Stimulated activated naive CD8-positive, alpha-beta T cell treated with anti-CD3 and anti-CD28 coated beads, Interleukin-15, Interleukin-2, amounts not matched to agents 100 ng/mL and 50 ng/mL, for 24 hours (primary cell): ENCODE data around the gene ERCC8.
"Not testable (repeated sequence)": the region's sequence is repeated elsewhere in the genome, so short reads cannot be mapped to it uniquely, and the experiment has no call there.

Experiments
- H3K27ac Mint-ChIP-seq: one replicate; pipeline ENCODE4 v1.8.0; 2021; ENCODE audit warnings: mild to moderate bottlenecking, mixed read lengths
- H3K27me3 Mint-ChIP-seq: one replicate; pipeline ENCODE4 v1.8.0; 2021; ENCODE audit warnings: mixed read lengths
- H3K36me3 Mint-ChIP-seq: one replicate; pipeline ENCODE4 v1.8.0; 2021; ENCODE audit warnings: low read depth, mixed read lengths
- H3K4me1 Mint-ChIP-seq: one replicate; pipeline ENCODE4 v1.8.0; 2021; ENCODE audit warnings: low read depth, mixed read lengths
- H3K4me3 Mint-ChIP-seq: one replicate; pipeline ENCODE4 v1.8.0; 2021; ENCODE audit warnings: mild to moderate bottlenecking, mixed read lengths
- H3K9me3 Mint-ChIP-seq: one replicate; pipeline ENCODE4 v1.8.0; 2021; ENCODE audit warnings: mixed read lengths

Gene ERCC8

GRCh38 chr5:60944904-60945812 is at the start of gene ERCC8, which contains the start of gene NDUFAF2:
ERCC8 (minus strand) TSS chr5:60945070; CDS start chr5:60945008, 62 bp downstream.
NDUFAF2 (plus strand) TSS chr5:60945205; CDS start chr5:60945256, 51 bp downstream.
- Mint-ChIP-seq H3K4me3 (no peak within 1 kb of the TSS), H3K27me3 (no peaks in the 10 kb centered on the region), H3K27ac (no peak within 1 kb of the TSS), H3K36me3 (peaks cover 12% of the 10 kb centered on the region), H3K9me3 (no peaks in the 10 kb centered on the region), H3K4me1 (peaks cover 33% of the 10 kb centered on the region)

- peaks cover 29% of the 10 kb centered on the region for H3K4me1 Mint-ChIP-seq
- H3K27ac Mint-ChIP-seq, result no peak overlapping the region
- H3K9me3 Mint-ChIP-seq, result peaks cover 16% of the 10 kb centered on the region
- H3K27me3 Mint-ChIP-seq, result no peaks in the 10 kb centered on the region
- no peak overlapping the region for H3K4me3 Mint-ChIP-seq
- peaks cover 39% of the 10 kb centered on the region for H3K36me3 Mint-ChIP-seq
These were observed 49.2 kb upstream of the ERCC8 start for GRCh38 chr5:60993875-60994571.

- no peak overlapping the region for H3K27ac Mint-ChIP-seq
- H3K9me3 Mint-ChIP-seq, result peaks cover 16% of the 10 kb centered on the region
- no peak overlapping the region for H3K4me3 Mint-ChIP-seq
- H3K36me3 Mint-ChIP-seq, result peaks cover 39% of the 10 kb centered on the region
- no peaks in the 10 kb centered on the region for H3K27me3 Mint-ChIP-seq
- H3K4me1 Mint-ChIP-seq, result peaks cover 29% of the 10 kb centered on the region
These were observed 48.6 kb upstream of the ERCC8 start for GRCh38 chr5:60993425-60993824.

- H3K27me3 Mint-ChIP-seq, result no peaks in the 10 kb centered on the region
- peaks cover 42% of the 10 kb centered on the region for H3K36me3 Mint-ChIP-seq
- no peak overlapping the region for H3K27ac Mint-ChIP-seq
- no peak overlapping the region for H3K4me3 Mint-ChIP-seq
- H3K4me1 Mint-ChIP-seq, result peaks cover 29% of the 10 kb centered on the region
- peaks cover 18% of the 10 kb centered on the region for H3K9me3 Mint-ChIP-seq
These were observed 48.0 kb upstream of the ERCC8 start for GRCh38 chr5:60992871-60993270.

GRCh38 chr5:60989790-60990189 is 44.9 kb upstream of the ERCC8 start:
- H3K4me1 Mint-ChIP-seq, result peaks cover 12% of the 10 kb centered on the region
- H3K27ac Mint-ChIP-seq, result no peak overlapping the region
- peaks cover 44% of the 10 kb centered on the region for H3K9me3 Mint-ChIP-seq
- peaks cover 64% of the 10 kb centered on the region for H3K36me3 Mint-ChIP-seq
- no peaks in the 10 kb centered on the region for H3K27me3 Mint-ChIP-seq
- H3K4me3 Mint-ChIP-seq, result no peak overlapping the region

- not testable (repeated sequence) for H3K27ac Mint-ChIP-seq
- Mint-ChIP-seq H3K36me3 (peaks cover 42% of the 10 kb centered on the region), H3K9me3 (peaks cover 49% of the 10 kb centered on the region)
These were observed 37.3 kb upstream of the ERCC8 start for GRCh38 chr5:60982127-60982526.

GRCh38 chr5:60980511-60980910 is 35.6 kb upstream of the ERCC8 start:
- Mint-ChIP-seq H3K27ac (no peak overlapping the region), H3K27me3 (no peaks in the 10 kb centered on the region), H3K4me3 (no peak overlapping the region), H3K9me3 (peaks cover 37% of the 10 kb centered on the region), H3K4me1 (no peaks in the 10 kb centered on the region), H3K36me3 (peaks cover 31% of the 10 kb centered on the region)

More at GRCh38 chr5:60982127-60982526, 37.3 kb upstream of the ERCC8 start:
- not testable (repeated sequence) for H3K4me3 Mint-ChIP-seq, H3K4me1 Mint-ChIP-seq, H3K27me3 Mint-ChIP-seq

GRCh38 chr5:60978968-60979367 is 34.1 kb upstream of the ERCC8 start:
- Mint-ChIP-seq H3K4me1 (no peaks in the 10 kb centered on the region), H3K9me3 (peaks cover 26% of the 10 kb centered on the region), H3K36me3 (peaks cover 35% of the 10 kb centered on the region), H3K27ac (no peak overlapping the region), H3K27me3 (no peaks in the 10 kb centered on the region), H3K4me3 (no peak overlapping the region)

GRCh38 chr5:60977956-60978737 is 33.3 kb upstream of the ERCC8 start:
- no peak overlapping the region for H3K27ac Mint-ChIP-seq
- no peaks in the 10 kb centered on the region for H3K27me3 Mint-ChIP-seq
- H3K9me3 Mint-ChIP-seq, result peaks cover 26% of the 10 kb centered on the region
- peaks cover 6% of the 10 kb centered on the region for H3K4me1 Mint-ChIP-seq
- H3K36me3 Mint-ChIP-seq, result peaks cover 43% of the 10 kb centered on the region
- H3K4me3 Mint-ChIP-seq, result no peak overlapping the region

- Mint-ChIP-seq H3K27ac (no peak overlapping the region), H3K27me3 (no peaks in the 10 kb centered on the region), H3K9me3 (peaks cover 23% of the 10 kb centered on the region), H3K4me1 (peaks cover 20% of the 10 kb centered on the region), H3K4me3 (no peak overlapping the region), H3K36me3 (peaks cover 61% of the 10 kb centered on the region)
These were observed 27.4 kb upstream of the ERCC8 start for GRCh38 chr5:60972231-60972630.

GRCh38 chr5:60961685-60962084 is 16.8 kb upstream of the ERCC8 start:
- H3K9me3 Mint-ChIP-seq, result peaks cover 9% of the 10 kb centered on the region
- no peak overlapping the region for H3K27ac Mint-ChIP-seq
- peaks cover 26% of the 10 kb centered on the region for H3K36me3 Mint-ChIP-seq
- no peak overlapping the region for H3K4me3 Mint-ChIP-seq
- no peaks in the 10 kb centered on the region for H3K27me3 Mint-ChIP-seq
- H3K4me1 Mint-ChIP-seq, result peaks cover 8% of the 10 kb centered on the region

GRCh38 chr5:60960591-60960990 is 15.7 kb upstream of the ERCC8 start:
- Mint-ChIP-seq H3K9me3 (peaks cover 5% of the 10 kb centered on the region), H3K27me3 (no peaks in the 10 kb centered on the region), H3K4me3 (no peak overlapping the region), H3K27ac (no peak overlapping the region), H3K4me1 (peaks cover 8% of the 10 kb centered on the region), H3K36me3 (peaks cover 16% of the 10 kb centered on the region)

- Mint-ChIP-seq H3K9me3 (peaks cover 4% of the 10 kb centered on the region), H3K4me1 (peaks cover 8% of the 10 kb centered on the region), H3K36me3 (peaks cover 12% of the 10 kb centered on the region), H3K27ac (no peak overlapping the region), H3K27me3 (no peaks in the 10 kb centered on the region), H3K4me3 (no peak overlapping the region)
These were observed 14.3 kb upstream of the ERCC8 start for GRCh38 chr5:60959156-60959555.

GRCh38 chr5:60958712-60959111 is 13.8 kb upstream of the ERCC8 start:
- H3K9me3 Mint-ChIP-seq, result peaks cover 4% of the 10 kb centered on the region
- H3K4me1 Mint-ChIP-seq, result peaks cover 8% of the 10 kb centered on the region
- H3K27me3 Mint-ChIP-seq, result no peaks in the 10 kb centered on the region

More at GRCh38 chr5:60958712-60959111, 13.8 kb upstream of the ERCC8 start:
- Mint-ChIP-seq H3K27ac (no peak overlapping the region), H3K4me3 (no peak overlapping the region), H3K36me3 (peaks cover 10% of the 10 kb centered on the region)
